Fibroblast of the aortic adventitia (primary cell): Measurements from ENCODE around the gene PEX7. TPM values are rescaled to one million over a fixed set of nuclear protein-coding genes. Genes with fewer than 3 reads are reported as not detected.

Experiments used
- DNase-seq: peaks from one replicate; pipeline ENCODE4 v3.0.0-alpha.2; 2010; ENCODE audit warnings: low read depth
- H3K4me3 ChIP-seq: 2 replicates; pipeline ENCODE4 v1.5.1; 2011; ENCODE audit warnings: low read depth, mild to moderate bottlenecking, control low read depth, low read length, moderate library complexity
- CTCF ChIP-seq: IDR thresholded peaks from 2 replicates; pipeline ENCODE4 v1.5.1; 2011; ENCODE audit warnings: mild to moderate bottlenecking, low read length, control low read depth, inconsistent platforms; ENCODE audit not compliant: insufficient read depth
- total RNA-seq: library from RNA; depleted of rRNA; stranded (reverse); fragments of >200 nt; gene quantifications from 2 replicates; pipeline ENCODE4 v1.2.3, GENCODE V29; 2012; ENCODE audit warnings: low replicate concordance

The PEX7 gene
- total RNA-seq, 1 donor: 10.6 TPM

DNA sequence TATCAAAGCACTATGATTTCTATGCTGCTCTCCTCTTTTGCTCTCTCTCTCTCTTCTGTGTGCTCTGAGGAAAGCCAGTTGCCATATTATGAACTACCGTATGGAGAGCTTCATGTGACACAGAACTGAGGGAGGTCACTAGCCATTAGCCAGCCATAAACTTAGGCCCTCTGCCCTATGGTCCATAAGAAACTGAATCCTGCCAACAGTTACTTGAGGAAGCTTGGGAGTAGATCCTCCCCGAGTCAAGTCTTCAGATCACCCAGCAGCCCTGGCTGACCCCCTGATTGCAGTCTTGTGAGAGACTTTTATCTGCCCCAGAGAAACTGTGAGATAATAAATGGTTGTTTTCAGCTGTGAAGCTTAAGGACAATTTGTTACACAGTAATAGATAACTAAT lies 5.7 kb upstream of the PEX7 start:
- TF ChIP-seq CTCF: no peak
- DNase-seq: no peak

DNA sequence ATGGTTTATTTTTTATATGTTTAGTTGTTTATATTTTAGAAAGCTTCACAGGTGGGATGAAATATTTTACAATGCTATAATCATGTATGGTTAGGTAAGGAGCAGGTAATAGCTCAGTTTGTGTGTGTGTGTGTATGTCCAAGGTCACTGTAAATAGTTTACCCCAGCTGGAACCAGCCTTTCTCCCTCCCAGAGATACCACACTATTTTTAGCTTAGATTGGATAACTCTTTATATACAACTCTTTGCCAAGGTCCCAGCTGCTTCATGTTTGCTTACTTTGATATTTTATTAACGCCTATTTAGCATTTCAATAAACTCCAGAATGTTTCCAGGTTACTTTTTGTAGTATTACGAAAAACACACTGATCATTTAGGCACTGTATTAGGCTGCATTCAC lies 1.8 kb upstream of the PEX7 start:
- DNase-seq: no peak
- TF ChIP-seq CTCF: no peak
- H3K4me3 ChIP-seq: no peak overlapping the region

More for the DNA sequence above, 5.7 kb upstream of the PEX7 start:
- no peak overlapping the region for H3K4me3 ChIP-seq

DNA sequence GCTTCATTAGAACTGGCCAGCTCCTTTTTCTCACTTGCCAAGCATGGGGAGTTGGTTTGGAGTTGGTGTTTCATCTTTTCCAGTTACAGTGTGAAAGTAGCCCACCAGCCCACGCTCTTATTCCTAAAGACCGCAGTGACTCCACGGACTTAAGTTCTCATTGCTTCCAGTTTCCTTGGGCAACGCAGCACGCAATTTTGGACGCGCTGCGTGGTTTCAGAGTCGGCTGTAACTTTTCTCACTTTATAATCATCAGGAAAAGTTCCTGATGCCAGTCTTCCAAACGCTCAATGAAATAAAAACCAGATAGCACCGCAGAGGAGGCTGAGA lies 381 bp upstream of the PEX7 start:
- peak overlapping the region; percentile 83 for H3K4me3 ChIP-seq
- TF ChIP-seq CTCF: no peak
- DNase-seq: no peak

GRCh38 chr6:136823128-136823660 lies 802 bp downstream of the PEX7 start:
- TF ChIP-seq CTCF: no peak
- no peak for DNase-seq
- H3K4me3 ChIP-seq: peak overlapping the region; percentile 83

DNA sequence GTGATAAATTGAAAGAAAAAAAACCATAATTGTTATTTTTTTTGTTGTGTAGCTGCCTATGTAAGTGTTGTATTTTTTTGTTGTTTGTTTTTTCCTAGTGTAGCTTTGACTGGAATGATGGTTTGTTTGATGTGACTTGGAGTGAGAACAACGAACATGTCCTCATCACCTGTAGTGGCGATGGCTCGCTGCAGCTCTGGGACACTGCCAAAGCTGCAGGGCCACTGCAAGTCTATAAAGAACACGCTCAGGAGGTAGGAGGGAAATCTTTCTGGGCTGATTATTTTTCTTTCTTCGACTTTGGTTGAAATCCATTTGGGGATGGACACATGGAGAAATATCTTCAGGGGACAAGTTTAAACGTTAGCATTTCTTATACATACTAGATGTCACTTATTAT lies 3.8 kb downstream of the PEX7 start:
- no peak overlapping the region for H3K4me3 ChIP-seq
- no peak for DNase-seq
- TF ChIP-seq CTCF: no peak

- no peak for DNase-seq
- no peak overlapping the region for H3K4me3 ChIP-seq
- TF ChIP-seq CTCF: no peak
Measured at GRCh38 chr6:136831873-136832562, 9.6 kb downstream of the PEX7 start.
